ENCODE data around the gene KIF2A. TPM values are rescaled to one million over a fixed set of nuclear protein-coding genes. Genes with fewer than 3 reads are reported as not detected.

The KIF2A gene
- total RNA-seq, 4 donors from 2014 or later, result 23.3 to 28.6 (median 25.0) TPM

DNA sequence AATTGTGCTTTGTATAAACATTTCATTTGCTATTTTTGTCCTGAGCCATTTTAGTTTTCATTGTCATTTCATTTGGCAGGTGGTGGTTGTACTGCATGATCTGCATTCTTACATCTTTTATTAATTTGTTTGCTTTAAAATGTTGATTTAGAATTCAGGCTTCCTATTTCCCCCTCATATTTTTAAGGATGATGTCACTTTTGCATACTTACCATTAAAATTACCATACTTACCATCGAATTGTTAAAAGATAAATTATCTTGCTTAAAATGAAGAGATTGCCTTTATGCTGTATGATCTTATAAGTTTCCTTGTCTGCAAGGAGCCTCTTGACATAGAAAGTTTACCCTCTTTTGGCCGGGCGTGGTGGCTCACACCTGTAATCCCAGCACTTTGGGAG is 66.6 kb downstream of the KIF2A start:
- H3K4me1 ChIP-seq, result no peaks in the 10 kb centered on the region
- no peak overlapping the region for H3K27ac ChIP-seq
- TF ChIP-seq EP300 (IDR thresholded peaks at IDR 0.05) (no peak), POLR2A (IDR thresholded peaks at IDR 0.05) (no peak), POLR2AphosphoS5 (IDR thresholded peaks at IDR 0.05) (no peak)
- TF ChIP-seq, protein P1, sequence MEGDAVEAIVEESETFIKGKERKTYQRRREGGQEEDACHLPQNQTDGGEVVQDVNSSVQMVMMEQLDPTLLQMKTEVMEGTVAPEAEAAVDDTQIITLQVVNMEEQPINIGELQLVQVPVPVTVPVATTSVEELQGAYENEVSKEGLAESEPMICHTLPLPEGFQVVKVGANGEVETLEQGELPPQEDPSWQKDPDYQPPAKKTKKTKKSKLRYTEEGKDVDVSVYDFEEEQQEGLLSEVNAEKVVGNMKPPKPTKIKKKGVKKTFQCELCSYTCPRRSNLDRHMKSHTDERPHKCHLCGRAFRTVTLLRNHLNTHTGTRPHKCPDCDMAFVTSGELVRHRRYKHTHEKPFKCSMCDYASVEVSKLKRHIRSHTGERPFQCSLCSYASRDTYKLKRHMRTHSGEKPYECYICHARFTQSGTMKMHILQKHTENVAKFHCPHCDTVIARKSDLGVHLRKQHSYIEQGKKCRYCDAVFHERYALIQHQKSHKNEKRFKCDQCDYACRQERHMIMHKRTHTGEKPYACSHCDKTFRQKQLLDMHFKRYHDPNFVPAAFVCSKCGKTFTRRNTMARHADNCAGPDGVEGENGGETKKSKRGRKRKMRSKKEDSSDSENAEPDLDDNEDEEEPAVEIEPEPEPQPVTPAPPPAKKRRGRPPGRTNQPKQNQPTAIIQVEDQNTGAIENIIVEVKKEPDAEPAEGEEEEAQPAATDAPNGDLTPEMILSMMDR (IDR thresholded peaks at IDR 0.05), result no peak
- H3K4me3 ChIP-seq, result no peak overlapping the region
- WGBS, result 89% methylated on average over 3 of the region's 3 CpGs
- H3K36me3 ChIP-seq, result peaks cover 58% of the 10 kb centered on the region
- H3K27me3 ChIP-seq, result no peaks in the 10 kb centered on the region
- no peak for DNase-seq (ENCODE audit: low spot score in 2 of 2)
- no peaks in the 10 kb centered on the region for H3K9me3 ChIP-seq

DNA sequence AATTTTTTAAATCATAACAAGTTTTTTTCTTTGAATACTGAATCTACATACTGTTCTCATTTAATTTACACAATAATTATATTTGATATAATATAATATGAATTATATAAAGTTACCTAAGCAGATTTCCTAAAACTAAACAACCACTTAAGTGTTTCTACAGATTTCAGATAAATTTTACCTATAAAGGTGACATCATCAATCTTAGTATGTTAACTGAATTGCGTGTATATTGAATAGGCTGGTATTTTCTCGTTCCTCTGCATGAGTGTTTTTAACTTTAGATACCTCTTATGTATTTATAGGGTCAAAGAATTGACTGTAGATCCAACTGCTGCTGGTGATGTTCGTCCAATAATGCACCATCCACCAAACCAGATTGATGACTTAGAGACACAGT is 67.4 kb downstream of the KIF2A start:
- Histone ChIP-seq H3K9me3 (no peaks in the 10 kb centered on the region), H3K27ac (no peak overlapping the region), H3K36me3 (peaks cover 63% of the 10 kb centered on the region), H3K27me3 (no peaks in the 10 kb centered on the region), H3K4me1 (no peaks in the 10 kb centered on the region), H3K4me3 (no peak overlapping the region)
- 92% methylated on average over 3 of the region's 3 CpGs for WGBS
- no peak for DNase-seq (ENCODE audit: low spot score in 2 of 2)
- TF ChIP-seq POLR2AphosphoS5 (IDR thresholded peaks at IDR 0.05) (no peak), POLR2A (IDR thresholded peaks at IDR 0.05) (no peak), EP300 (IDR thresholded peaks at IDR 0.05) (no peak)
- TF ChIP-seq, protein P1 (IDR thresholded peaks at IDR 0.05), result no peak

DNA sequence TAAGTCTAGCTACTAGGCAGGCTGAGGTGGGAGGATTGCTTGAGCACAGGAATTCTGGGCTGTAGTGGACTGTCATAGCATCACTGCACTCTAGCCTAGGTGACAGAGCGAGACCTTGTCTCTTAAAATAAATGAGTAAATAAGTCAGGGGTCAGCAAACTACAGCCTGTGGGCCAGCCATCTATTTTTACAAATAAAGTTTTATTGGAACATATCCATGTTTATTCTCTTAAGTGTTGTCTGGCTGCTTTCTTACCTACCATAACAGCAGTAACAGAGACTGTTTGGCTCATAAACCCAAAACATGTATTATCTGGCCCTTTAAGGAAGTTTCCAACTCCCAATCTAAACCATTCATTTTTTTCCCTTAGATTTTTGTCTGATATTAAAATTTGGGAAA is 68.1 kb downstream of the KIF2A start:
- H3K4me3 ChIP-seq, result no peak overlapping the region
- peaks cover 66% of the 10 kb centered on the region for H3K36me3 ChIP-seq
- H3K27ac ChIP-seq, result no peak overlapping the region
- WGBS, result 100% methylated on average over 1 of the region's 1 CpG
- no peak for DNase-seq (ENCODE audit: low spot score in 2 of 2)
- no peaks in the 10 kb centered on the region for H3K4me1 ChIP-seq
- no peaks in the 10 kb centered on the region for H3K9me3 ChIP-seq
- no peaks in the 10 kb centered on the region for H3K27me3 ChIP-seq
- TF ChIP-seq POLR2A (IDR thresholded peaks at IDR 0.05) (no peak), POLR2AphosphoS5 (IDR thresholded peaks at IDR 0.05) (no peak), EP300 (IDR thresholded peaks at IDR 0.05) (no peak)
- TF ChIP-seq, protein P1 (IDR thresholded peaks at IDR 0.05), result no peak

DNA sequence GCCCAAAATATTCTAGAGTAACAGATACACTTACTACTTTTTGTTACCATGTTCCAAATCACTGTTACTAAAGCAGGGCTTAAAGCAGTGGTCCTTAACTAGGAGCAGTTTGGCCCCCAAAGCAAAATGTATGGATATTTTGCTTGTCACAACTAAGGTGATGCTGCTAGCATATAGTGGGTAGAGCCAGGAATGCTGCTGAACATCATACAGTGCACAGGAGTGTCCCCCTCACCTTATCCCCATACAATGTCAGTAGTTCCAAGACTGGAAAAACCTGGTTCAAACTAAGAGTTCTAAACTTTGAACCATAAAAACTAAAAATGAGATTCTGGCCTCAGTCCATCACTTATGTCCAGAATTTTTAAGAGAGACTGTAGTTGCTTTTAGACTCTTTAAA is 69.6 kb downstream of the KIF2A start:
- no peaks in the 10 kb centered on the region for H3K4me1 ChIP-seq
- TF ChIP-seq EP300 (IDR thresholded peaks at IDR 0.05), result no peak
- no peak for TF ChIP-seq POLR2AphosphoS5 (IDR thresholded peaks at IDR 0.05)
- TF ChIP-seq POLR2A (IDR thresholded peaks at IDR 0.05), result no peak
- TF ChIP-seq, protein P1 (IDR thresholded peaks at IDR 0.05), result no peak
- no peaks in the 10 kb centered on the region for H3K27me3 ChIP-seq
- H3K9me3 ChIP-seq, result no peaks in the 10 kb centered on the region
- no peak overlapping the region for H3K27ac ChIP-seq
- H3K36me3 ChIP-seq, result peaks cover 76% of the 10 kb centered on the region
- no peak for DNase-seq (ENCODE audit: low spot score in 2 of 2)
- H3K4me3 ChIP-seq, result no peak overlapping the region

DNA sequence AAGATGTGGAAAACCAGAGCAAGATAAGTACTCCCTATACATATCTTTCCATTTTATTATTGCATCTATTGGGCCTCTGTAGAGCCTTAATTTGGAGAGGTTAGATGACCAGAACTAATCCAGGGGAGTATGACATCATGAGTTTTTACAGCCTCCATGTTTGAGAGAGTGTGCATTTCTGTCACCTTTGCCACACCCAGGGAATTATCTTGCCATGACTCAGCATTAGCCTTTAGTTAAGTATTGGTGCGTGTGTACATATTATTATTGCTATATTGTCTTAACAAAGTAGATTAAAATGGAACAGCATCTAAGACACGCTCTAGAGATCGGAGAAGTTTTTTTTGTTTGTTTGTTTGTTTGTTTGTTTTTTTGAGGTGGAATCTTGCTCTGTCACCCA is 70.1 kb downstream of the KIF2A start:
- no peaks in the 10 kb centered on the region for H3K27me3 ChIP-seq
- TF ChIP-seq, protein P1 (IDR thresholded peaks at IDR 0.05), result no peak
- no peak for TF ChIP-seq POLR2A (IDR thresholded peaks at IDR 0.05)
- no peak for TF ChIP-seq POLR2AphosphoS5 (IDR thresholded peaks at IDR 0.05)
- no peak for TF ChIP-seq EP300 (IDR thresholded peaks at IDR 0.05)
- H3K4me3 ChIP-seq, result no peak overlapping the region
- no peaks in the 10 kb centered on the region for H3K4me1 ChIP-seq
- 96% methylated on average over 3 of the region's 3 CpGs for WGBS
- H3K9me3 ChIP-seq, result no peaks in the 10 kb centered on the region
- H3K27ac ChIP-seq, result no peak overlapping the region
- peaks cover 78% of the 10 kb centered on the region for H3K36me3 ChIP-seq
- no peak for DNase-seq (ENCODE audit: low spot score in 2 of 2)
